Measurements from ENCODE around the gene C14orf132. TPM values are rescaled to one million over a fixed set of nuclear protein-coding genes. Genes with fewer than 3 reads are reported as not detected.

C14orf132 gene
- total and polyA plus RNA-seq, 10 of the 15 experiments (the other 5 are each of a cell fraction or from before 2014, with no cell fraction given) = under 0.01 to 1.2 (median 0.03) TPM; not detected in 2

GRCh38 chr14:96001866-96002497 lies 37.2 kb upstream of the C14orf132 start:
- H3K9ac ChIP-seq (ENCODE audit: control insufficient read depth, insufficient read depth, low read length) = no peak overlapping the region
- no peaks in the 10 kb centered on the region for H3K4me1 ChIP-seq (ENCODE audit: control insufficient read depth, insufficient read depth, low read length)
- FAIRE-seq (no peak), DNase-seq (ENCODE audit: low read depth, low spot score) (no peak), ATAC-seq (no peak)
- intact Hi-C loops (cut with micrococcal nuclease; ENCODE audit: unreplicated experiment) = no loop called here
- TF ChIP-seq SRF (IDR thresholded peaks at IDR 0.05; ENCODE audit: low read depth in 2 of 2, low read length in 2 of 2) (no peak), SUZ12 (IDR thresholded peaks at IDR 0.05; ENCODE audit: unreplicated experiment) (no peak), STAT1 (conservative IDR thresholded peaks at IDR 0.05) (no peak), POLR2AphosphoS2 (IDR thresholded peaks at IDR 0.05; ENCODE audit: low read depth, low read length) (no peak), ZNF24 (IDR thresholded peaks at IDR 0.05) (no peak), ETV6 (conservative IDR thresholded peaks at IDR 0.05 in 1 of 2, IDR thresholded peaks at IDR 0.05 in 1 of 2; ENCODE audit: borderline replicate concordance in 1 of 2, low read depth in 1 of 2) (no peak)
- no peaks in the 10 kb centered on the region for H3K36me3 ChIP-seq (ENCODE audit: control insufficient read depth in 2 of 2, insufficient read depth in 2 of 2, low read length in 1 of 2)
- 37% methylated on average over 5 of the region's 5 CpGs for WGBS (ENCODE audit: insufficient coverage, insufficient replicate concordance, low lambda C conversion rate, missing lambda C conversion rate)
- BruUV-seq (replicated peaks) = no TSS peak
- in situ Hi-C loops (cut with MboI) = no loop called here
- H3K4me2 ChIP-seq (ENCODE audit: control insufficient read depth, insufficient read depth) = no peak overlapping the region
- no peaks in the 10 kb centered on the region for H3K27me3 ChIP-seq (replicated peaks in 1 of 2; ENCODE audit: control insufficient read depth in 2 of 2, insufficient read depth in 2 of 2, low read length in 1 of 2)
- ChIA-PET SMC1A (ENCODE audit: uncharacterized antibody, unreplicated experiment) (interaction anchor here (1.2 to 1.4 kb wide), 3 partner anchors 16 to 96 kb away, joined by 3 to 5 read pairs (median 3); no protein-coding TSS in a partner anchor), POLR2A (no interaction called here), CTCF (interaction anchor here (0.5 to 4.9 kb wide), 5 partner anchors 7 to 272 kb away, joined by 3 to 31 read pairs (median 8); no protein-coding TSS in a partner anchor), RAD21 (ENCODE audit: unreplicated experiment) (interaction anchor here (1.0 to 1.3 kb wide), 2 partner anchors 94 to 96 kb away, joined by 3 to 6 read pairs; no protein-coding TSS in a partner anchor)
- no peak overlapping the region for H3K4me3 ChIP-seq
- H4K20me1 ChIP-seq (ENCODE audit: control insufficient read depth, insufficient read depth) = no peaks in the 10 kb centered on the region
- H3K9me3 ChIP-seq (replicated peaks; ENCODE audit: control insufficient read depth, insufficient read depth, low read length) = no peaks in the 10 kb centered on the region
- H2AFZ ChIP-seq (ENCODE audit: control insufficient read depth, low read depth, low read length) = no peak overlapping the region
- H3K79me2 ChIP-seq (ENCODE audit: control insufficient read depth, insufficient read depth, low read length) = no peaks in the 10 kb centered on the region
- H3K27ac ChIP-seq (ENCODE audit: control insufficient read depth, insufficient read depth) = no peak overlapping the region

GRCh38 chr14:96002498-96002884 lies 36.7 kb upstream of the C14orf132 start:
- no peak for FAIRE-seq
- TF ChIP-seq RCOR1 (conservative IDR thresholded peaks at IDR 0.05; ENCODE audit: low read depth, low read length) (no peak), HSF1 (IDR thresholded peaks at IDR 0.05; ENCODE audit: low read depth, low read length) (no peak), ZNF274 (IDR thresholded peaks at IDR 0.05; ENCODE audit: insufficient read depth, insufficient read length) (no peak), RFX5 (IDR thresholded peaks at IDR 0.05; ENCODE audit: low read depth, low read length) (no peak), ATF2 (IDR thresholded peaks at IDR 0.05; ENCODE audit: low read length) (no peak), SUPT20H (IDR thresholded peaks at IDR 0.05; ENCODE audit: borderline replicate concordance, control insufficient read depth, low read depth, low read length) (no peak), NRF1 (conservative IDR thresholded peaks at IDR 0.05; ENCODE audit: low read depth, low read length) (no peak), STAT3 (IDR thresholded peaks at IDR 0.05; ENCODE audit: low read depth, low read length) (no peak)

More at GRCh38 chr14:96002498-96002884, 36.7 kb upstream of the C14orf132 start:
- SMC1A ChIA-PET (ENCODE audit: uncharacterized antibody, unreplicated experiment) = interaction anchor here (0.7 to 1.7 kb wide), 3 partner anchors 10 to 19 kb away, joined by 3 to 6 read pairs (median 3); no protein-coding TSS in a partner anchor
- POLR2A ChIA-PET = no interaction called here
- H3K36me3 ChIP-seq (ENCODE audit: control insufficient read depth in 2 of 2, insufficient read depth in 2 of 2, low read length in 1 of 2) = no peaks in the 10 kb centered on the region
- no peaks in the 10 kb centered on the region for H3K4me1 ChIP-seq (ENCODE audit: control insufficient read depth, insufficient read depth, low read length)
- RAD21 ChIA-PET (ENCODE audit: unreplicated experiment) = interaction anchor here (1.0 to 1.3 kb wide), 2 partner anchors 93 to 96 kb away, joined by 3 to 6 read pairs; no protein-coding TSS in a partner anchor
- ATAC-seq (no peak), DNase-seq (ENCODE audit: low read depth, low spot score) (no peak)
- no peaks in the 10 kb centered on the region for H4K20me1 ChIP-seq (ENCODE audit: control insufficient read depth, insufficient read depth)
- in situ Hi-C loops (cut with MboI) = no loop called here
- no peak overlapping the region for H3K4me2 ChIP-seq (ENCODE audit: control insufficient read depth, insufficient read depth)
- no peaks in the 10 kb centered on the region for H3K27me3 ChIP-seq (replicated peaks in 1 of 2; ENCODE audit: control insufficient read depth in 2 of 2, insufficient read depth in 2 of 2, low read length in 1 of 2)
- intact Hi-C loops (cut with micrococcal nuclease; ENCODE audit: unreplicated experiment) = no loop called here
- BruUV-seq (replicated peaks) = no TSS peak
- no peak overlapping the region for H3K4me3 ChIP-seq
- H3K79me2 ChIP-seq (ENCODE audit: control insufficient read depth, insufficient read depth, low read length) = no peaks in the 10 kb centered on the region
- CTCF ChIA-PET = interaction anchor here (0.8 to 2.3 kb wide), 3 partner anchors 8 to 96 kb away, joined by 3 to 10 read pairs (median 8); no protein-coding TSS in a partner anchor
- WGBS (ENCODE audit: insufficient coverage, insufficient replicate concordance, low lambda C conversion rate, missing lambda C conversion rate) = 46% methylated on average over 2 of the region's 2 CpGs
- no peak overlapping the region for H2AFZ ChIP-seq (ENCODE audit: control insufficient read depth, low read depth, low read length)
- no peak overlapping the region for H3K27ac ChIP-seq (ENCODE audit: control insufficient read depth, insufficient read depth)
- H3K9me3 ChIP-seq (replicated peaks; ENCODE audit: control insufficient read depth, insufficient read depth, low read length) = no peaks in the 10 kb centered on the region
- no peak overlapping the region for H3K9ac ChIP-seq (ENCODE audit: control insufficient read depth, insufficient read depth, low read length)
